ENCODE results near the gene TFDP2. TPM values are rescaled to one million over a fixed set of nuclear protein-coding genes. Genes with fewer than 3 reads are reported as not detected.

Gene TFDP2
- total RNA-seq, 1 experiment from 2014 or later = 76.0 TPM

DNA sequence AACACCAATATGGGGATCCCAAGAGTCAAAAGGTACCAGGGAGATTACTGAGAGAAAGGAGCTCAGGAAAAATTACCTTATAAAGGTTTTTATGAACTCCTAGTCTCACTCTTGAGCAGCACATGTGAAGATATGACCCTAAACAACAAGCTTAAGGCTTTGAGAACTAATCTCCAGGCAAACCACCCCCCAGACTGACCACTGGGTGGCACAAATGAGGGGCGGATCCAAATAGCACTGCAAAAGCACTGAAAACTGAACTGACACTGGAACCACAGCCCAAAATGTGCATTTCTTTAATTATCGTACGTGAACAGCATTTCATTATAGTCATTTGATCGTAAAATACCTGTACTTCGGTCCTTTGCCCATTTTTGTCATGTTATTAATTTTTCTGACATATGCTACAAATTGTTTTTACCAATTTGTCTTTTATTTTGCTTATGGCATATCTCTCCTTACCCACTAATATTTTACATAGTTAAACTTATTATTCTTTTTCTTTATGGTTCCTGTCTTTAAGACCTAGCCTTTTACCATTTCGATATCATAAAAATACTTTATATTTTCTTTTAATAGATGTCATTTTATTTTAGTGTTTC, 31.5 kb upstream of the TFDP2 start:
- Histone ChIP-seq H3K79me1 (ENCODE audit: insufficient read depth, low read depth, low read length, poor library complexity, severe bottlenecking) (no peaks in the 10 kb centered on the region), H3K18ac (ENCODE audit: insufficient read length, low read depth, low read length) (no peak overlapping the region), H3K9me3 (ENCODE audit: control insufficient read depth, low read depth, low read length) (no peaks in the 10 kb centered on the region), H3K4ac (ENCODE audit: low read depth, low read length) (no peak overlapping the region), H2AK5ac (ENCODE audit: insufficient read length, low read length) (no peak overlapping the region), H3K79me2 (ENCODE audit: insufficient read depth, low read length) (no peaks in the 10 kb centered on the region), H2BK12ac (ENCODE audit: insufficient read length, low read depth, low read length) (no peak overlapping the region), H4K5ac (ENCODE audit: insufficient read length, low read depth, low read length) (no peak overlapping the region), H3T11ph (ENCODE audit: low read length) (no peak overlapping the region), H3K27ac (ENCODE audit: insufficient read length, low read depth, low read length) (no peak overlapping the region), H3K4me2 (ENCODE audit: insufficient read depth, insufficient read length, low read length) (no peak overlapping the region), H4K20me1 (ENCODE audit: control insufficient read depth, insufficient read depth, insufficient read length) (no peaks in the 10 kb centered on the region), H2BK120ac (ENCODE audit: low read depth, low read length, poor library complexity, severe bottlenecking) (no peak overlapping the region), H3K23ac (ENCODE audit: insufficient read length, low read depth, low read length) (no peak overlapping the region), H3K56ac (ENCODE audit: insufficient read length, low read depth, low read length) (no peak overlapping the region), H2BK20ac (ENCODE audit: low read depth, low read length, poor library complexity, severe bottlenecking) (no peak overlapping the region), H2BK5ac (ENCODE audit: insufficient read length, low read length) (no peak overlapping the region), H3K9ac (ENCODE audit: extremely low read depth, insufficient read length, low read length) (no peak overlapping the region), H2AFZ (ENCODE audit: low read length) (no peak overlapping the region), H3K27me3 (ENCODE audit: insufficient read depth, low read length) (no peaks in the 10 kb centered on the region), H3K14ac (ENCODE audit: insufficient read depth, low read length) (no peak overlapping the region), H3K23me2 (ENCODE audit: insufficient read length, low read depth, low read length, poor library complexity, severe bottlenecking) (no peaks in the 10 kb centered on the region), H3K4me1 (ENCODE audit: insufficient read depth, low read length) (no peaks in the 10 kb centered on the region), H4K91ac (ENCODE audit: insufficient read length, low read depth, low read length) (no peak overlapping the region), H4K8ac (replicated peaks; ENCODE audit: insufficient read length, low read depth, low read length) (no peak overlapping the region), H2BK15ac (ENCODE audit: low read depth, low read length) (no peak overlapping the region)
- Mint-ChIP-seq H3K36me3 (ENCODE audit: insufficient read depth in 1 of 3, low read depth in 3 of 3) (peaks cover 0 to 21% (median 19%) of the 10 kb centered on the region in 3 experiments; a peak in 6 of 7 replicates), H3K27ac (peak overlapping the region in 2 of 3 experiments; percentile 5 to 42; a peak in 3 of 7 replicates), H3K4me1 (no peaks in the 10 kb centered on the region), H3K9me3 (no peaks in the 10 kb centered on the region), H3K27me3 (ENCODE audit: low read depth) (no peaks in the 10 kb centered on the region), H3K4me3 (no peak overlapping the region)
- peak; percentile 40 for DNase-seq
- 100% methylated on average over 1 of the region's 6 CpGs for WGBS (ENCODE audit: extremely low coverage, insufficient read length, low lambda C conversion rate)
- TF ChIP-seq, protein P1, sequence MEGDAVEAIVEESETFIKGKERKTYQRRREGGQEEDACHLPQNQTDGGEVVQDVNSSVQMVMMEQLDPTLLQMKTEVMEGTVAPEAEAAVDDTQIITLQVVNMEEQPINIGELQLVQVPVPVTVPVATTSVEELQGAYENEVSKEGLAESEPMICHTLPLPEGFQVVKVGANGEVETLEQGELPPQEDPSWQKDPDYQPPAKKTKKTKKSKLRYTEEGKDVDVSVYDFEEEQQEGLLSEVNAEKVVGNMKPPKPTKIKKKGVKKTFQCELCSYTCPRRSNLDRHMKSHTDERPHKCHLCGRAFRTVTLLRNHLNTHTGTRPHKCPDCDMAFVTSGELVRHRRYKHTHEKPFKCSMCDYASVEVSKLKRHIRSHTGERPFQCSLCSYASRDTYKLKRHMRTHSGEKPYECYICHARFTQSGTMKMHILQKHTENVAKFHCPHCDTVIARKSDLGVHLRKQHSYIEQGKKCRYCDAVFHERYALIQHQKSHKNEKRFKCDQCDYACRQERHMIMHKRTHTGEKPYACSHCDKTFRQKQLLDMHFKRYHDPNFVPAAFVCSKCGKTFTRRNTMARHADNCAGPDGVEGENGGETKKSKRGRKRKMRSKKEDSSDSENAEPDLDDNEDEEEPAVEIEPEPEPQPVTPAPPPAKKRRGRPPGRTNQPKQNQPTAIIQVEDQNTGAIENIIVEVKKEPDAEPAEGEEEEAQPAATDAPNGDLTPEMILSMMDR (conservative IDR thresholded peaks at IDR 0.05) = peak; percentile 73
